ENCODE measurements around the gene METTL26. TPM values are rescaled to one million over a fixed set of nuclear protein-coding genes. Genes with fewer than 3 reads are reported as not detected.

METTL26 gene
- total RNA-seq, 2 experiments from 2014 or later, result 116 to 127 TPM

- H3K9me3 Mint-ChIP-seq (ENCODE audit: low read depth), result no peaks in the 10 kb centered on the region
- H3K27ac Mint-ChIP-seq, result no peak overlapping the region
- DNase-seq, result no peak
- ATAC-seq, result no peak
- no peak overlapping the region for H3K4me3 Mint-ChIP-seq
- POLR2A ChIA-PET, result no interaction called here
- H3K36me3 Mint-ChIP-seq (ENCODE audit: low read depth), result peaks cover 14% of the 10 kb centered on the region
- CTCF ChIA-PET, result no interaction called here
- intact Hi-C loops (cut with DNase I, micrococcal nuclease), result no loop called here
- H3K27me3 Mint-ChIP-seq, result peaks cover 2% of the 10 kb centered on the region
- peaks cover 8% of the 10 kb centered on the region for H3K4me1 Mint-ChIP-seq
Measured at GRCh38 chr16:674214-674881, 38.2 kb upstream of the METTL26 start.

- DNase-seq (no peak), ATAC-seq (no peak)
- POLR2A ChIA-PET, result no interaction called here
- Mint-ChIP-seq H3K27ac (no peak overlapping the region), H3K27me3 (peaks cover 2% of the 10 kb centered on the region), H3K4me1 (peaks cover 8% of the 10 kb centered on the region), H3K36me3 (ENCODE audit: low read depth) (peaks cover 18% of the 10 kb centered on the region), H3K4me3 (no peak overlapping the region), H3K9me3 (ENCODE audit: low read depth) (no peaks in the 10 kb centered on the region)
- CTCF ChIA-PET, result interaction anchor here (0.9 kb wide), 1 partner anchor 26 kb away, joined by 4 read pairs; no protein-coding TSS in a partner anchor
- intact Hi-C loops (cut with DNase I, micrococcal nuclease), result no loop called here
Measured at GRCh38 chr16:673399-673991, 37.4 kb upstream of the METTL26 start.

GRCh38 chr16:672851-673250 is 36.7 kb upstream of the METTL26 start:
- Mint-ChIP-seq H3K4me3 (no peak overlapping the region), H3K27me3 (peaks cover 2% of the 10 kb centered on the region), H3K27ac (no peak overlapping the region), H3K9me3 (ENCODE audit: low read depth) (no peaks in the 10 kb centered on the region), H3K4me1 (peaks cover 8% of the 10 kb centered on the region), H3K36me3 (ENCODE audit: low read depth) (peaks cover 18% of the 10 kb centered on the region)
- ChIA-PET POLR2A (no interaction called here), CTCF (interaction anchor here (0.9 kb wide), 1 partner anchor 27 kb away, joined by 4 read pairs; no protein-coding TSS in a partner anchor)
- no peak for ATAC-seq
- no peak for DNase-seq
- intact Hi-C loops (cut with DNase I, micrococcal nuclease), result no loop called here

DNA sequence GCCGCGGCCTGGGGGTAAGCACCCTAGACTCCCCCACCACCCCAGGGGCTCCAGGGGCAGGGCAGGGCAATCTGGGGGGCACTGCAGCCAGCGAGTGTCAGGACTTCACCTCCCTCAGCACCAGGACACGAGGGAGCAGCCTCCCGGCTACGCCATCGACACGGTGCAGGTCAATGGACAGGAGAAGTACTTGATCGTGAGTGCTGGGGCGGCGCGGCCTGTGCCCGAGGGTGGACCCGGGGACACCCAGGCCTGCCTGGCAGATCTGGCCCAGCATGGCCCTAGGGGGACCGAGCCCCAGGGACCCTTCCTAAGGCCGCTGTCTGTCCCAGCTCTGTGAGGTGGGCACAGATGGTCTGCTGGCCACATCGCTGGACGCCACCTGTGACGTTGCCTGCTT is 36.3 kb upstream of the METTL26 start:
- ChIA-PET POLR2A (no interaction called here), CTCF (interaction anchor here (0.9 kb wide), 1 partner anchor 27 kb away, joined by 4 read pairs; no protein-coding TSS in a partner anchor)
- Mint-ChIP-seq H3K27ac (no peak overlapping the region), H3K36me3 (ENCODE audit: low read depth) (peaks cover 18% of the 10 kb centered on the region), H3K9me3 (ENCODE audit: low read depth) (no peaks in the 10 kb centered on the region), H3K4me1 (peaks cover 12% of the 10 kb centered on the region), H3K4me3 (no peak overlapping the region), H3K27me3 (peaks cover 2% of the 10 kb centered on the region)
- intact Hi-C loops (cut with DNase I, micrococcal nuclease), result no loop called here
- ATAC-seq (no peak), DNase-seq (no peak)

GRCh38 chr16:671353-672131 is 35.4 kb upstream of the METTL26 start:
- DNase-seq (no peak), ATAC-seq (no peak)
- Mint-ChIP-seq H3K27me3 (peaks cover 2% of the 10 kb centered on the region), H3K4me3 (no peak overlapping the region), H3K27ac (no peak overlapping the region), H3K9me3 (ENCODE audit: low read depth) (no peaks in the 10 kb centered on the region), H3K4me1 (peaks cover 9% of the 10 kb centered on the region), H3K36me3 (ENCODE audit: low read depth) (peaks cover 18% of the 10 kb centered on the region)
- ChIA-PET CTCF (no interaction called here), POLR2A (no interaction called here)
- intact Hi-C loops (cut with DNase I, micrococcal nuclease), result no loop called here

GRCh38 chr16:670485-671352 is 34.6 kb upstream of the METTL26 start:
- no peak overlapping the region for H3K4me3 Mint-ChIP-seq
- no peaks in the 10 kb centered on the region for H3K9me3 Mint-ChIP-seq (ENCODE audit: low read depth)
- CTCF ChIA-PET, result interaction anchor here (0.7 kb wide), 1 partner anchor 8 kb away, joined by 5 read pairs; no protein-coding TSS in a partner anchor
- peaks cover 2% of the 10 kb centered on the region for H3K27me3 Mint-ChIP-seq
- H3K27ac Mint-ChIP-seq, result no peak overlapping the region
- H3K36me3 Mint-ChIP-seq (ENCODE audit: low read depth), result peaks cover 18% of the 10 kb centered on the region
- intact Hi-C loops (cut with DNase I, micrococcal nuclease), result no loop called here
- no peak for DNase-seq
- H3K4me1 Mint-ChIP-seq, result peaks cover 9% of the 10 kb centered on the region
- POLR2A ChIA-PET, result no interaction called here
- ATAC-seq, result no peak

GRCh38 chr16:669666-670065 is 33.6 kb upstream of the METTL26 start:
- H3K27ac Mint-ChIP-seq, result no peak overlapping the region
- peaks cover 6% of the 10 kb centered on the region for H3K4me1 Mint-ChIP-seq
- no peak for DNase-seq
- H3K4me3 Mint-ChIP-seq, result peak overlapping the region; percentile 76
- intact Hi-C loops (cut with DNase I, micrococcal nuclease), result loop anchor here in 1 of 2 experiments (2.0 kb wide), 3 partner anchors 15 to 269 kb away; partner anchors contain the start of genes DECR2 and JMJD8
- ChIA-PET POLR2A (no interaction called here), CTCF (no interaction called here)
- H3K27me3 Mint-ChIP-seq, result no peaks in the 10 kb centered on the region
- H3K36me3 Mint-ChIP-seq (ENCODE audit: low read depth), result peaks cover 18% of the 10 kb centered on the region
- ATAC-seq, result no peak
- no peaks in the 10 kb centered on the region for H3K9me3 Mint-ChIP-seq (ENCODE audit: low read depth)

DNA sequence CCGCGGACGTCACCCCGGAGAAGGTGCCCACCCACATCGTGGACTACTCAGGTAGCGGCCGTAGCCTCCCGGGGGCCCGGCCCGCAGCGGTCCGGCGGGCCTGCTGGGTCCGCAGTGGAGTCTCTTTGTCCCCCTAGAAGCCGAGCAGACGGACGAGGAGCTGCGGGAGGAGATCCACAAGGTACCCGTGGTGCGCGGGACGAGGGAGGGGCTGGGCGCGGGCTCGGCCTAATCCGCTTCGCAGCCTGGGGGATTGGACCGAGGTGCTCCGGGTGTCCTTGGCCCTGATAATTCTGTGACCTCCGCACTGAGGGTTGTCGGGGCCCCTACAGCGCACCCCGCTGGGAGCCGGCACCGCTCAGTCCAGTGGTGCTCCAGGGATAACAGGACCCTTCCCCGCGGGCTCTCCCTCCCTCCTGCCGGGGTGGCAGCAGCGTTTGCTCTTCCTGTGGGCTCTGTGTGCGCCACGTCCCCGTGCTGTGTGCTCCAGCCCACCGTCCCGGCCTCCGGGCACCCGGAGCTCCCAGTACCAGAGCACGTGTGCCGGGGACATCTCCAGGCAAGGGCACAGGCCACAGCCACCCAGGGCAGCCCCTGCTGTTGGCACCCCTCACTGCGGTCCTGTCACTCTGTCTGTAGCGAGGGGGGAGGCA is 32.5 kb upstream of the METTL26 start:
- H3K36me3 Mint-ChIP-seq (ENCODE audit: low read depth), result peaks cover 18% of the 10 kb centered on the region
- intact Hi-C loops (cut with DNase I, micrococcal nuclease), result loop anchor here in 1 of 2 experiments (1.0 to 2.0 kb wide), 8 partner anchors 11 to 1291 kb away; partner anchors contain the start of genes DECR2, JMJD8, METTL26 and NDUFB10
- ATAC-seq, result no peak

DNA sequence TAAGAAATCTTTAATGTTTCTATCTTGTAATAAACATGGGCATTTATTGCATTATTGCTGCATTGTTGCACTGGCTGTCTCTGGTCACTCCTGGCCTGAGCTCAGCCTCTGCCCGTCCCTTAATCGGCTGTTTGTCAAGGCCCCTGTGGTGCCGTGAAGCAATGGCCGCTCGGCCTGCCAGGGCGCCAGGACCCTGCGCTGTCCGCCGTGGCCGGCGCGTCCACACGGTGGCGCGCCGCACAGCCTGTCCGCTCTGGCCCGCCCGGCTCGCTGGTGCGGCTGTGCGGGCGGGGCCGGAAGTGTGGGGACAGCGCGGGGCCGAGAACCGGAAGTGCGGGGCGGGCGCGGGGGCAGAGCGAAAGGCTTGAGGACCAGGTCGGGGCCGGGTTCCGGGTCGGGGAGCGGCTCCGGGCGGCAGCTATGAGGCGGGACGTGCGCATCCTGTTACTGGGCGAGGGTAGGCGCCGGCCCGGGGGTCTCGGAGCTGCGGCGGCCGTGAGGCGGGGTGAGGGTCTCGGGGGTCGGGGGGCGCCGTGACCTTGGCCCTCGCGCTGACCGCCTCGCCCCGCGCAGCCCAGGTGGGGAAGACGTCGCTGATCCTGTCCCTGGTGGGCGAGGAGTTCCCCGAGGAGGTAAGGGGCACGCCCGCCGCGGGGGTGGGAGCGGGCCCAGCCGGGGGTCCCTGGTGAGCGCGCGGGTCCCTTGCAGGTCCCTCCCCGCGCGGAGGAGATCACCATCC is 31.8 kb upstream of the METTL26 start, which contains the start of gene RHOT2:
Gene RHOT2, plus strand, starts transcription at position 353 of the 739 bp plus-strand sequence. Its CDS starts 68 bp downstream, at position 421.
- Mint-ChIP-seq H3K27me3 (no peaks in the 10 kb centered on the region), H3K4me3 (peak within 1 kb of the TSS; percentile 76), H3K36me3 (ENCODE audit: low read depth) (peaks cover 17% of the 10 kb centered on the region), H3K4me1 (peaks cover 6% of the 10 kb centered on the region), H3K27ac (peak within 1 kb of the TSS; percentile 85), H3K9me3 (ENCODE audit: low read depth) (no peaks in the 10 kb centered on the region)
- DNase-seq (peak; percentile 96), ATAC-seq (peak; percentile 98)
- ChIA-PET POLR2A (no interaction called here), CTCF (interaction anchor here (0.6 to 1.3 kb wide), 5 partner anchors 9 to 69 kb away, joined by 3 to 6 read pairs (median 3); partner anchors contain the start of gene WDR90)
- intact Hi-C loops (cut with DNase I, micrococcal nuclease), result loop anchor here in 1 of 2 experiments (1.0 to 2.0 kb wide), 8 partner anchors 11 to 1291 kb away; partner anchors contain the start of genes DECR2, JMJD8, METTL26 and NDUFB10

More for the DNA sequence above, 32.5 kb upstream of the METTL26 start:
- POLR2A ChIA-PET, result no interaction called here
- peak; percentile 43 for DNase-seq
- Mint-ChIP-seq H3K27me3 (no peaks in the 10 kb centered on the region), H3K4me3 (peak overlapping the region; percentile 76), H3K27ac (peak overlapping the region; percentile 63), H3K4me1 (peaks cover 6% of the 10 kb centered on the region), H3K9me3 (ENCODE audit: low read depth) (no peaks in the 10 kb centered on the region)
- CTCF ChIA-PET, result interaction anchor here (1.0 to 1.3 kb wide), 2 partner anchors 10 to 68 kb away, joined by 3 read pairs; no protein-coding TSS in a partner anchor
